ENCODE results near the gene CTSE. TPM values are rescaled to one million over a fixed set of nuclear protein-coding genes. Genes with fewer than 3 reads are reported as not detected.

Gene CTSE
- total RNA-seq, 1 experiment from 2014 or later: not detected

- no peak for TF ChIP-seq SIN3A (IDR thresholded peaks at IDR 0.05; ENCODE audit: borderline replicate concordance, insufficient read depth, low read depth, low read length)
- TF ChIP-seq TCF7L2 (IDR thresholded peaks at IDR 0.05; ENCODE audit: low read depth, low read length): no peak
- Histone ChIP-seq H3K27ac (ENCODE audit: low read length) (no peak overlapping the region), H3K4me1 (ENCODE audit: control insufficient read depth, insufficient read depth, low read length) (0 out of 2 replicates have a peak, but pooled peaks cover 6% of the 10 kb centered on the region), H3K4me3 (ENCODE audit: low read depth in 2 of 2, low read length in 2 of 2) (no peak overlapping the region), H3K9me3 (ENCODE audit: control insufficient read depth, insufficient read depth, low read depth, low read length) (no peaks in the 10 kb centered on the region), H3K36me3 (ENCODE audit: control insufficient read depth, insufficient read depth, low read length) (no peaks in the 10 kb centered on the region), H3K27me3 (ENCODE audit: control insufficient read depth, insufficient read depth, low read length) (no peaks in the 10 kb centered on the region)
- in situ Hi-C loops (cut with HindIII; ENCODE audit: low pct_unique_long_range_greater_than_20kb, low sequenced_read_pairs) (no loop called here), intact Hi-C loops (cut with micrococcal nuclease; ENCODE audit: unreplicated experiment) (no loop called here)
- ATAC-seq (no peak), DNase-seq (ENCODE audit: low read depth, low spot score) (no peak)
- POLR2A ChIA-PET: no interaction called here
- CTCF ChIA-PET: interaction anchor here (0.6 kb wide), 1 partner anchor 27 kb away, joined by 3 read pairs; no protein-coding TSS in a partner anchor
- no TSS peak for BruUV-seq (replicated peaks)
Observed at GRCh38 chr1:206003854-206004800, 19.6 kb downstream of the CTSE start.

GRCh38 chr1:206002871-206003801 is 20.6 kb downstream of the CTSE start, which contains the start of gene RAB7B:
Gene RAB7B, minus strand, starts transcription at chr1:206003395. Its CDS starts 9,260 bp downstream, at chr1:205994135.
- ATAC-seq: peak; percentile 64
- no peaks in the 10 kb centered on the region for H3K27me3 ChIP-seq (ENCODE audit: control insufficient read depth, insufficient read depth, low read length)
- DNase-seq (ENCODE audit: low read depth, low spot score): no peak
- H3K36me3 ChIP-seq (ENCODE audit: control insufficient read depth, insufficient read depth, low read length): no peaks in the 10 kb centered on the region
- in situ Hi-C loops (cut with HindIII; ENCODE audit: low pct_unique_long_range_greater_than_20kb, low sequenced_read_pairs) (no loop called here), intact Hi-C loops (cut with micrococcal nuclease; ENCODE audit: unreplicated experiment) (no loop called here)
- ChIA-PET POLR2A (no interaction called here), CTCF (interaction anchor here (0.6 kb wide), 1 partner anchor 26 kb away, joined by 3 read pairs; no protein-coding TSS in a partner anchor)
- no peak within 1 kb of the TSS for H3K27ac ChIP-seq (ENCODE audit: low read length)
- BruUV-seq (replicated peaks): no TSS peak
- H3K4me3 ChIP-seq (ENCODE audit: low read depth in 2 of 2, low read length in 2 of 2): no peak within 1 kb of the TSS
- H3K9me3 ChIP-seq (ENCODE audit: control insufficient read depth, insufficient read depth, low read depth, low read length): no peaks in the 10 kb centered on the region
- H3K4me1 ChIP-seq (ENCODE audit: control insufficient read depth, insufficient read depth, low read length): 0 out of 2 replicates have a peak, but pooled peaks cover 6% of the 10 kb centered on the region
- TF ChIP-seq POLR2AphosphoS5 (IDR thresholded peaks at IDR 0.05; ENCODE audit: low read depth, low read length): no peak
- TF ChIP-seq, protein P1, sequence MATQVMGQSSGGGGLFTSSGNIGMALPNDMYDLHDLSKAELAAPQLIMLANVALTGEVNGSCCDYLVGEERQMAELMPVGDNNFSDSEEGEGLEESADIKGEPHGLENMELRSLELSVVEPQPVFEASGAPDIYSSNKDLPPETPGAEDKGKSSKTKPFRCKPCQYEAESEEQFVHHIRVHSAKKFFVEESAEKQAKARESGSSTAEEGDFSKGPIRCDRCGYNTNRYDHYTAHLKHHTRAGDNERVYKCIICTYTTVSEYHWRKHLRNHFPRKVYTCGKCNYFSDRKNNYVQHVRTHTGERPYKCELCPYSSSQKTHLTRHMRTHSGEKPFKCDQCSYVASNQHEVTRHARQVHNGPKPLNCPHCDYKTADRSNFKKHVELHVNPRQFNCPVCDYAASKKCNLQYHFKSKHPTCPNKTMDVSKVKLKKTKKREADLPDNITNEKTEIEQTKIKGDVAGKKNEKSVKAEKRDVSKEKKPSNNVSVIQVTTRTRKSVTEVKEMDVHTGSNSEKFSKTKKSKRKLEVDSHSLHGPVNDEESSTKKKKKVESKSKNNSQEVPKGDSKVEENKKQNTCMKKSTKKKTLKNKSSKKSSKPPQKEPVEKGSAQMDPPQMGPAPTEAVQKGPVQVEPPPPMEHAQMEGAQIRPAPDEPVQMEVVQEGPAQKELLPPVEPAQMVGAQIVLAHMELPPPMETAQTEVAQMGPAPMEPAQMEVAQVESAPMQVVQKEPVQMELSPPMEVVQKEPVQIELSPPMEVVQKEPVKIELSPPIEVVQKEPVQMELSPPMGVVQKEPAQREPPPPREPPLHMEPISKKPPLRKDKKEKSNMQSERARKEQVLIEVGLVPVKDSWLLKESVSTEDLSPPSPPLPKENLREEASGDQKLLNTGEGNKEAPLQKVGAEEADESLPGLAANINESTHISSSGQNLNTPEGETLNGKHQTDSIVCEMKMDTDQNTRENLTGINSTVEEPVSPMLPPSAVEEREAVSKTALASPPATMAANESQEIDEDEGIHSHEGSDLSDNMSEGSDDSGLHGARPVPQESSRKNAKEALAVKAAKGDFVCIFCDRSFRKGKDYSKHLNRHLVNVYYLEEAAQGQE (IDR thresholded peaks at IDR 0.05; ENCODE audit: insufficient read depth in 1 of 2, low read depth in 2 of 2, low read length in 1 of 2): no peak
- TF ChIP-seq TCF7L2 (IDR thresholded peaks at IDR 0.05; ENCODE audit: low read depth, low read length): no peak
- TF ChIP-seq CTCF (IDR thresholded peaks at IDR 0.05): no peak
- no peak for TF ChIP-seq SIN3A (IDR thresholded peaks at IDR 0.05; ENCODE audit: borderline replicate concordance, insufficient read depth, low read depth, low read length)

Data from Panc1 (cell line).